K562 (cell line): ENCODE results near the gene ZNF544. TPM values are rescaled to one million over a fixed set of nuclear protein-coding genes. Genes with fewer than 3 reads are reported as not detected.

ENCODE experiments used
- BRD4 ChIP-seq: fragments of 200-600 bp; sonication (generic); IDR thresholded peaks from 2 replicates; pipeline ENCODE4 v1.6.1; 2017; ENCODE audit warnings: inconsistent platforms
- CBFB ChIP-seq: sonication (generic); formaldehyde crosslinking; IDR thresholded peaks from 2 replicates; pipeline ENCODE4 v1.4.0; 2020; ENCODE audit warnings: mild to moderate bottlenecking, missing genetic modification reagents
- CEBPZ ChIP-seq: fragments of 150-350 bp; IDR thresholded peaks from 2 replicates; pipeline ENCODE4 v1.6.1; 2014; ENCODE audit warnings: low read depth, mild to moderate bottlenecking, low read length, borderline replicate concordance
- CHD4 ChIP-seq: fragments of 200-600 bp; sonication (generic); IDR thresholded peaks from 3 replicates; pipeline ENCODE4 v1.6.1; 2012; ENCODE audit warnings: low read depth, mild to moderate bottlenecking, mixed read lengths, low read length, inconsistent platforms; ENCODE audit not compliant: insufficient read depth, insufficient replicate concordance, poor library complexity, severe bottlenecking
- CTCFL ChIP-seq: IDR thresholded peaks from 2 replicates; pipeline ENCODE4 v1.6.1; 2011; ENCODE audit warnings: borderline replicate concordance, low read depth, mild to moderate bottlenecking, moderate library complexity, low read length; ENCODE audit not compliant: insufficient read depth, poor library complexity, severe bottlenecking
- E2F3 ChIP-seq: fragments of 250-450 bp; sonication (Bioruptor Pico); IDR thresholded peaks from 2 replicates; pipeline ENCODE4 v1.4.0; 2020; ENCODE audit warnings: mild to moderate bottlenecking
- HLTF ChIP-seq: fragments of 450-650 bp; IDR thresholded peaks from 2 replicates; pipeline ENCODE4 v1.6.1; 2016
- KDM5B ChIP-seq: fragments of 200-600 bp; sonication (generic); IDR thresholded peaks from 2 replicates; pipeline ENCODE4 v1.6.1; 2012; ENCODE audit warnings: low read depth, mild to moderate bottlenecking, moderate library complexity, low read length, control low read depth, inconsistent platforms; ENCODE audit not compliant: insufficient replicate concordance
- STAT5B ChIP-seq: fragments of 250-450 bp; sonication (Bioruptor Pico); IDR thresholded peaks from 2 replicates; pipeline ENCODE4 v1.8.0; 2021; ENCODE audit warnings: mild to moderate bottlenecking, inconsistent platforms
- polyA plus RNA-seq, 8 experiments: library from polyadenylated mRNA; depleted of rRNA in 4 of 8; stranded (reverse) in 5 of 8; unstranded in 3 of 8; fragments of >200 nt; fragmentation: Nextera tagmentation in 2 of 8; fragmentation: Illumina TruSeq in 1 of 8; extraction: Ambion mirVana in 2 of 8; extraction: Trizol in 1 of 8; gene quantifications; 2 replicates each; pipeline versions ENCODE4 v1.2.1 to v1.2.3, GENCODE V29; 2011 to 2014; ENCODE audit warnings: inconsistent platforms in 1 of 8, missing spikeins in 1 of 8
- total RNA-seq, 7 experiments: library from RNA; depleted of rRNA in 6 of 7; stranded (reverse); fragments of >200 nt in 6 of 7; fragmentation: Illumina TruSeq in 2 of 7; extraction: Trizol in 2 of 7; gene quantifications; 2 replicates each; pipeline versions ENCODE4 v1.2.1 to v1.2.3, GENCODE V29; 2011 to 2021; ENCODE audit warnings: low replicate concordance in 1 of 7
- TF ChIP-seq, protein P1 (sequence below): fragments of 450-650 bp; IDR thresholded peaks from 2 replicates; pipeline ENCODE4 v1.6.1; 2016; ENCODE audit warnings: mild to moderate bottlenecking
- TF ChIP-seq, protein P2 (sequence below): fragments of 250-450 bp; sonication (Bioruptor Pico); IDR thresholded peaks from 2 replicates; pipeline ENCODE4 v1.6.1; 2021; ENCODE audit warnings: mild to moderate bottlenecking

ZNF544 gene
- total and polyA plus RNA-seq, 9 of the 15 experiments (the other 6 are each of a cell fraction or from before 2014, with no cell fraction given), result 23.6 to 59.0 (median 41.4) TPM

- TF ChIP-seq CHD4, result no peak
- no peak for TF ChIP-seq CBFB (CRISPR knock-in tag)
- TF ChIP-seq CEBPZ, result no peak
- TF ChIP-seq HLTF, result no peak
- TF ChIP-seq BRD4, result no peak
- TF ChIP-seq E2F3 (CRISPR knock-in tag), result no peak
- TF ChIP-seq, protein P1, sequence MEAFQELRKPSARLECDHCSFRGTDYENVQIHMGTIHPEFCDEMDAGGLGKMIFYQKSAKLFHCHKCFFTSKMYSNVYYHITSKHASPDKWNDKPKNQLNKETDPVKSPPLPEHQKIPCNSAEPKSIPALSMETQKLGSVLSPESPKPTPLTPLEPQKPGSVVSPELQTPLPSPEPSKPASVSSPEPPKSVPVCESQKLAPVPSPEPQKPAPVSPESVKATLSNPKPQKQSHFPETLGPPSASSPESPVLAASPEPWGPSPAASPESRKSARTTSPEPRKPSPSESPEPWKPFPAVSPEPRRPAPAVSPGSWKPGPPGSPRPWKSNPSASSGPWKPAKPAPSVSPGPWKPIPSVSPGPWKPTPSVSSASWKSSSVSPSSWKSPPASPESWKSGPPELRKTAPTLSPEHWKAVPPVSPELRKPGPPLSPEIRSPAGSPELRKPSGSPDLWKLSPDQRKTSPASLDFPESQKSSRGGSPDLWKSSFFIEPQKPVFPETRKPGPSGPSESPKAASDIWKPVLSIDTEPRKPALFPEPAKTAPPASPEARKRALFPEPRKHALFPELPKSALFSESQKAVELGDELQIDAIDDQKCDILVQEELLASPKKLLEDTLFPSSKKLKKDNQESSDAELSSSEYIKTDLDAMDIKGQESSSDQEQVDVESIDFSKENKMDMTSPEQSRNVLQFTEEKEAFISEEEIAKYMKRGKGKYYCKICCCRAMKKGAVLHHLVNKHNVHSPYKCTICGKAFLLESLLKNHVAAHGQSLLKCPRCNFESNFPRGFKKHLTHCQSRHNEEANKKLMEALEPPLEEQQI, result no peak
- no peak for TF ChIP-seq KDM5B
- no peak for TF ChIP-seq CTCFL
- TF ChIP-seq, protein P2, sequence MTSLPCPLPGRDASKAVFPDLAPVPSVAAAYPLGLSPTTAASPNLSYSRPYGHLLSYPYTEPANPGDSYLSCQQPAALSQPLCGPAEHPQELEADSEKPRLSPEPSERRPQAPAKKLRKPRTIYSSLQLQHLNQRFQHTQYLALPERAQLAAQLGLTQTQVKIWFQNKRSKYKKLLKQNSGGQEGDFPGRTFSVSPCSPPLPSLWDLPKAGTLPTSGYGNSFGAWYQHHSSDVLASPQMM (CRISPR knock-in tag), result no peak
- no peak for TF ChIP-seq STAT5B
Observed at GRCh38 chr19:58182577-58182988, 46.1 kb upstream of the ZNF544 start (continued).
